ENCODE measurements around the gene EGLN2.
A peak's percentile ranks its signal among the peaks of the same experiment; 100 is the strongest.
"Not testable (repeated sequence)": the region's sequence is repeated elsewhere in the genome, so short reads cannot be mapped to it uniquely, and the experiment has no call there.

EGLN2 gene

GRCh38 chr19:40819479-40820234 is 20.7 kb downstream of the EGLN2 start:
- DNase-seq = peak; percentile 49

GRCh38 chr19:40822161-40822560 is 23.2 kb downstream of the EGLN2 start:
- DNase-seq = no peak

DNA sequence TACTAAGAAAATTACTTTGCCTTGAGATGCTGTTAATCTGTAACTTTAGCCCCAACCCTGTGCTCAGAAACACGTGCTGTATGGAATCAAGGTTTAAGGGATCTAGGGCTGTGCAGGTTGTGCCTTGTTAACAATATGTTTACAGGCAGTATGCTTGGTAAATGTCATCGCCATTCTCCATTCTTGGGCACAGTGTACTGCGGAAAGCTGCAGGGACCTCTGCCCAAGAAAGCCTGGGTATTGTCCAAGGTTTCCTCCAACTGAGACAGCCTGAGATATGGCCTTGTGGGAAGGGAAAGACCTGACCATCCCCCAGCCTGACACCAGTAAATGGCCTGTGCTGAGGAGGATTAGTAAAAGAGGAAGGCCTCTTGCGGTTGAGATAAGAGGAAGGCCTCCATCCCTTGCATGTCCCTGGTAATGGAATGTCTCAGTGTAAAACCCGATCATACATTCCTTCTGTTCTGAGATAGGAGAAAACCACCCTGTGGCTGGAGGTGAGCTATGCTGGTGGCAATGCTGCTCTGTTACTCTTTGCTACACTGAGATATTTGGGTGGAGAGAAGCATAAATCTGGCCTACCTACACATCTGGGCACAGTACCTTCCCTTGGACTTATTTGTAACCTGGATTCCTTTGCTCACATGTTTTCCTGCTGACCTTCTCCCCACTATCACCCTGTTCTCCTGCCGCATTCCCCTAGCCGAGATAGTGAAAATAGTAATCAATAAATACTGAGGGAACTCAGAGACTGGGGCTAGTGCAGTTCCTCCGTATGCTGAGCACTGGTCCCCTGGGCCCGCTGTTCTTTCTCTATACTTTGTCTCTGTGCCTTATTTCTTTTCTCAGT is 23.9 kb downstream of the EGLN2 start:
- DNase-seq = not testable (repeated sequence)

GRCh38 chr19:40824916-40825315 is 25.9 kb downstream of the EGLN2 start:
- DNase-seq = not testable (repeated sequence)

- DNase-seq = not testable (repeated sequence)
Measured at GRCh38 chr19:40825460-40826095, 26.6 kb downstream of the EGLN2 start.

- DNase-seq = not testable (repeated sequence)
Measured at GRCh38 chr19:40826312-40826698, 27.3 kb downstream of the EGLN2 start.

- DNase-seq = not testable (repeated sequence)
Measured at GRCh38 chr19:40826699-40827385, 27.9 kb downstream of the EGLN2 start.

GRCh38 chr19:40827386-40828247 is 28.6 kb downstream of the EGLN2 start:
- DNase-seq = no peak

- DNase-seq = no peak
Measured at GRCh38 chr19:40829205-40829604, 30.2 kb downstream of the EGLN2 start.

- not testable (repeated sequence) for DNase-seq
Measured at GRCh38 chr19:40830741-40831140, 31.8 kb downstream of the EGLN2 start.

GRCh38 chr19:40831502-40832430 is 32.8 kb downstream of the EGLN2 start:
- DNase-seq = no peak

GRCh38 chr19:40832431-40832790 is 33.4 kb downstream of the EGLN2 start:
- not testable (repeated sequence) for DNase-seq

DNA sequence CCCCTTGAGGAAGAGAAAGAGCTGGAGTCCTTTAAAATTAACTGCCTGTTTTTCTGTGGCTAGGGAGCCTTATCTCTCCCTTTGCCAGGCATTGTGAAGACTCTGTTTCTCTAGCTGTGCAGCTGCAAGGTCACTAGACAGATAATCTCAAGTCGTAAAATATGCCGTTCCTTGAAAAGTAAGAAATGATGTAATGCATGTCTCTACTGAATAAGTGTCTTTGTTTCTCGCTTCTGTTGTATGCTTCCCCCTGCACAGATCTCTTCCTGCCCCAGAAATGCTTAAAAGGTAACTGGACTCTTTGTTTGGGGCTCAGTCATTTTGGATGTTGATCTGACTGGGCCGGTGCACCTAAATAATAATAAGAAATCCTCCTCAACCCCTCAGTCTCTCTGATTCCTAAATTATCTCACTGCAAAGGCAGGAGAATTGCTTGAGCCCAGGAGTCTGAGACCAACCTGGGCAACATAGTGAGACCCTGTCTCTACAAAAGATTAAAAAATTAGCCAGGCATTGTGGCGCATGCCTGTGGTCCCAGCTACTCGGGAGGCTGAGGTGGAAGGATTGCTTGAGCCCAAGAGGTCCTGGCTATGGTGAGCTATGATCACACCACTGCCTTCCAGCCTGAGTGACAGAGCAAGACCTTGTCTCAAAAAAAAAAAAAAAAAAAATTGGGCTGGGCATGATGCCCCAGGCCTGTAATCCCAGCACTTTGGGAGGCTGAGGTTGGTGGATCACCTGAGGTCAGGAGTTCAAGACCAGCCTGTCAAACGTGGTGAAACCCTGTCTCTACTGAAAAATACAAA is 34.9 kb downstream of the EGLN2 start:
- not testable (repeated sequence) for DNase-seq

- no peak for DNase-seq
Measured at GRCh38 chr19:40836754-40837429, 37.9 kb downstream of the EGLN2 start.

- DNase-seq = not testable (repeated sequence)
Measured at GRCh38 chr19:40838477-40838876, 39.5 kb downstream of the EGLN2 start.

- not testable (repeated sequence) for DNase-seq
Measured at GRCh38 chr19:40842012-40842411, 43.0 kb downstream of the EGLN2 start.

- not testable (repeated sequence) for DNase-seq
Measured at GRCh38 chr19:40842997-40843652, 44.1 kb downstream of the EGLN2 start.

DNA sequence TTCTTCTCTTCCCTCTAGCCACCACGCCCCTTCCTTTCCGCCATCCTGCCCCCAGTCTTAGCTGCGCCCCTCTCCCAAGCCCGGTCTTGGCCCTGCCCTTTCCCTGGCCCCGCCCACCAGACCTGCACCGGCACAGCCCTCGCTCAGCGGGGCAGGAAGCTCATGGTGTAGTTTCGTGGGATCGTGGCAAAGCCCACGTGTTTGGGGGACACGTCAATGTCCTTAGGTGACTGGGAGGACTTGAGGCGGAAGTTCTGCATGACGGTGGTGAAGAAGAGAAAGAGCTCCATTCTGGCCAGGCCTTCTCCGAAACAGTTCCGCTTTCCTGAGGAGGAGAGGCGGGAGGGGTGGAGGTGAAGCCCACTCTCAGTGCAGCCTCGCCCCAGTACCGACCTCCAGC is 44.7 kb downstream of the EGLN2 start:
- not testable (repeated sequence) for DNase-seq

DNA sequence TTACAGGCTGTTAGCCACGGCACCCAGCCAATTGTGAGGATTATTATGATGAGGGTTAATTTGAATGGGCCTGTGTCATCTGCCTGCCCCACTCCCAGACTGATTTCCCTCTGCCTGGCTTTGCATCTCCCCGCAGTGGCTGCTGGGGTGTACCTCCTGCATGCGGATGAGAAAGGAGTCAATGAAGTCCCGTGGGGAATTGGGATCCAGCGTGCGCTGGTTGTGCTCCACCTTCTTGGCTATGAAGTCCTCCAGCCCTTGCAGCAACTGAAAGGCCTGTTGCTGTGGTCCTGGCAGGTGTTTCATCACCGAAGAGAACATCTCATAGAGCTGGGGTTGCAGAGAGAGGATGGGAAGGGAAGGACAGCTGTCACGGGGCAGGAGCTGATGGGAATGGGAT is 47.7 kb downstream of the EGLN2 start:
- not testable (repeated sequence) for DNase-seq
